ENCODE results near the gene RNF181. TPM values are rescaled to one million over a fixed set of nuclear protein-coding genes. Genes with fewer than 3 reads are reported as not detected.
"Not testable (repeated sequence)": the region's sequence is repeated elsewhere in the genome, so short reads cannot be mapped to it uniquely, and the experiment has no call there.

Gene RNF181
- total RNA-seq, 1 donor from 2014 or later: 280 TPM

GRCh38 chr2:85600951-85601770 is 5.6 kb downstream of the RNF181 start:
- no peak for DNase-seq (ENCODE audit: low read depth)
- no peak for TF ChIP-seq CTCF (conservative IDR thresholded peaks at IDR 0.05; ENCODE audit: low read depth, low read length)
- H3K4me3 ChIP-seq (ENCODE audit: low read depth, low read length): peak overlapping the region; percentile 83

GRCh38 chr2:85601771-85602475 is 6.4 kb downstream of the RNF181 start:
- peak overlapping the region; percentile 83 for H3K4me3 ChIP-seq (ENCODE audit: low read depth, low read length)
- DNase-seq (ENCODE audit: low read depth): no peak
- no peak for TF ChIP-seq CTCF (conservative IDR thresholded peaks at IDR 0.05; ENCODE audit: low read depth, low read length)

- peak within 1 kb of the TSS; percentile 83 for H3K4me3 ChIP-seq (ENCODE audit: low read depth, low read length)
- no peak for DNase-seq (ENCODE audit: low read depth)
- peak; percentile 29 for TF ChIP-seq CTCF (conservative IDR thresholded peaks at IDR 0.05; ENCODE audit: low read depth, low read length)
Measured at GRCh38 chr2:85602476-85603234, 7.1 kb downstream of the RNF181 start, which contains the start of gene TMEM150A. TMEM150A (minus strand) TSS chr2:85602698; CDS start chr2:85601948, 750 bp downstream.

- DNase-seq (ENCODE audit: low read depth): not testable (repeated sequence)
- H3K4me3 ChIP-seq (ENCODE audit: low read depth, low read length): peak overlapping the region; percentile 83
Measured at GRCh38 chr2:85604133-85604444, 8.5 kb downstream of the RNF181 start.

- H3K4me3 ChIP-seq (ENCODE audit: low read depth, low read length): no peak overlapping the region
- DNase-seq (ENCODE audit: low read depth): no peak
- no peak for TF ChIP-seq CTCF (conservative IDR thresholded peaks at IDR 0.05; ENCODE audit: low read depth, low read length)
Measured at GRCh38 chr2:85604568-85605339, 9.2 kb downstream of the RNF181 start.

GRCh38 chr2:85605406-85606115 is 10.0 kb downstream of the RNF181 start:
- no peak for TF ChIP-seq CTCF (conservative IDR thresholded peaks at IDR 0.05; ENCODE audit: low read depth, low read length)
- no peak overlapping the region for H3K4me3 ChIP-seq (ENCODE audit: low read depth, low read length)

More at GRCh38 chr2:85605406-85606115, 10.0 kb downstream of the RNF181 start:
- DNase-seq (ENCODE audit: low read depth): no peak

Measured in epithelial cell of proximal tubule (primary cell).